Tibial artery (tissue), 4 donors: ENCODE results near the gene ABTB2.

Experiments
- DNase-seq, 2 donors: peaks; one replicate each; pipeline ENCODE4 v3.0.0-alpha.2; 2019
- H3K27ac ChIP-seq, 2 donors: fragments of 200-600 bp; sonication (generic) in 1 of 2; 1 replicate in 1 of 2; 2 replicates in 1 of 2; pipeline ENCODE4 v1.5.1; 2018 to 2019; ENCODE audit warnings: mild to moderate bottlenecking in 1 of 2
- H3K27me3 ChIP-seq, 2 donors: fragments of 200-600 bp; sonication (generic) in 1 of 2; one replicate each; pipeline versions ENCODE4 v1.5.1 to v1.6.0; 2016 to 2019
- H3K36me3 ChIP-seq, 3 donors: fragments of 200-600 bp; sonication (generic) in 2 of 3; one replicate each; pipeline ENCODE4 v1.5.1; 2016 to 2019; ENCODE audit warnings: mild to moderate bottlenecking in 2 of 3
- H3K4me1 ChIP-seq, 4 donors: fragments of 200-600 bp; sonication (generic) in 2 of 4; 1 replicate in 3 of 4; 2 replicates in 1 of 4; pipeline ENCODE4 v1.5.1; 2016 to 2019
- H3K4me3 ChIP-seq, 2 donors: fragments of 200-600 bp; sonication (generic) in 1 of 2; 1 replicate in 1 of 2; 2 replicates in 1 of 2; pipeline ENCODE4 v1.5.1; 2018 to 2019; ENCODE audit warnings: mild to moderate bottlenecking in 2 of 2
- H3K9me3 ChIP-seq, 3 donors: fragments of 200-600 bp; sonication (generic) in 1 of 3; one replicate each; pipeline ENCODE4 v1.5.1; 2016 to 2019
- intact Hi-C: fragments of 100-400 bp; cut with DNase I; formaldehyde crosslinking; loops from one replicate; pipeline ENCODE4 v1.15.0; 2023; ENCODE audit warnings: low total_unique reads
- TF ChIP-seq, protein P1 (sequence below), 2 experiments: fragments of 200-600 bp in 1 of 2; fragments of 450-650 bp in 1 of 2; IDR thresholded peaks; one replicate each; pipeline ENCODE4 v1.5.1; 2017 to 2019; ENCODE audit warnings: antibody characterized with exemption in 2 of 2, mild to moderate bottlenecking in 1 of 2, moderate library complexity in 1 of 2

The ABTB2 gene

DNA sequence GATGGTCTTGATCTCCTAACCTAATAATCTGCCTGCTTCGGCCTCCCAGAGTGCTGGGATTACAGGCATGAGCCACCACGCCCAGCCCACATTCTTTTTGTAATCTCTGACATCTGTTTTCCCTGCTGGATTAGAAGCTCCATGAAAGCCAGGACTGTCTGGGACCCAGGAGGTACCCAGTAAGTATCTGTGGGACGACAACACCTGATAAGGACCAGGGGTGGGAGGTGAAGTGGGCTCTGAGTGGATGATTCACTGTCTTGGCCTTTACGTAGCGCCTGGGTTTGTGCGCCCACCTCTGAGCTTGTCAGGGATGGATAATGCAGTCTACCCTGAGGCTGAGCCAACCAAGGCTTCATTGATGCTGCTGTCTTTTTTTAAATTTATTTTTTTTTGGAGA is 118.8 kb downstream of the ABTB2 start:
- no peaks in the 10 kb centered on the region for H3K36me3 ChIP-seq
- no peak overlapping the region for H3K27ac ChIP-seq
- no peak for DNase-seq
- intact Hi-C loops, result no loop called here
- no peaks in the 10 kb centered on the region for H3K9me3 ChIP-seq
- H3K4me3 ChIP-seq, result no peak overlapping the region
- H3K4me1 ChIP-seq, result peaks cover 0 to 17% (median 10%) of the 10 kb centered on the region in 4 donors
- no peaks in the 10 kb centered on the region for H3K27me3 ChIP-seq
- TF ChIP-seq, protein P1, sequence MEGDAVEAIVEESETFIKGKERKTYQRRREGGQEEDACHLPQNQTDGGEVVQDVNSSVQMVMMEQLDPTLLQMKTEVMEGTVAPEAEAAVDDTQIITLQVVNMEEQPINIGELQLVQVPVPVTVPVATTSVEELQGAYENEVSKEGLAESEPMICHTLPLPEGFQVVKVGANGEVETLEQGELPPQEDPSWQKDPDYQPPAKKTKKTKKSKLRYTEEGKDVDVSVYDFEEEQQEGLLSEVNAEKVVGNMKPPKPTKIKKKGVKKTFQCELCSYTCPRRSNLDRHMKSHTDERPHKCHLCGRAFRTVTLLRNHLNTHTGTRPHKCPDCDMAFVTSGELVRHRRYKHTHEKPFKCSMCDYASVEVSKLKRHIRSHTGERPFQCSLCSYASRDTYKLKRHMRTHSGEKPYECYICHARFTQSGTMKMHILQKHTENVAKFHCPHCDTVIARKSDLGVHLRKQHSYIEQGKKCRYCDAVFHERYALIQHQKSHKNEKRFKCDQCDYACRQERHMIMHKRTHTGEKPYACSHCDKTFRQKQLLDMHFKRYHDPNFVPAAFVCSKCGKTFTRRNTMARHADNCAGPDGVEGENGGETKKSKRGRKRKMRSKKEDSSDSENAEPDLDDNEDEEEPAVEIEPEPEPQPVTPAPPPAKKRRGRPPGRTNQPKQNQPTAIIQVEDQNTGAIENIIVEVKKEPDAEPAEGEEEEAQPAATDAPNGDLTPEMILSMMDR (IDR thresholded peaks at IDR 0.05), result no peak

GRCh38 chr11:34238533-34238932 is 119.3 kb downstream of the ABTB2 start:
- H3K9me3 ChIP-seq, result no peaks in the 10 kb centered on the region
- DNase-seq, result no peak
- peaks cover 0 to 15% (median 7%) of the 10 kb centered on the region in 4 donors for H3K4me1 ChIP-seq
- intact Hi-C loops, result no loop called here
- no peaks in the 10 kb centered on the region for H3K27me3 ChIP-seq
- no peak overlapping the region for H3K27ac ChIP-seq
- no peaks in the 10 kb centered on the region for H3K36me3 ChIP-seq
- TF ChIP-seq, protein P1 (IDR thresholded peaks at IDR 0.05), result no peak
- H3K4me3 ChIP-seq, result no peak overlapping the region

GRCh38 chr11:34236572-34236971 is 121.2 kb downstream of the ABTB2 start:
- Histone ChIP-seq H3K4me3 (no peak overlapping the region), H3K9me3 (no peaks in the 10 kb centered on the region), H3K4me1 (peaks cover 0 to 8% (median 5%) of the 10 kb centered on the region in 4 donors), H3K36me3 (no peaks in the 10 kb centered on the region), H3K27me3 (no peaks in the 10 kb centered on the region), H3K27ac (no peak overlapping the region)
- no peak for DNase-seq
- TF ChIP-seq, protein P1 (IDR thresholded peaks at IDR 0.05), result no peak
- intact Hi-C loops, result no loop called here

GRCh38 chr11:34235591-34236071 is 122.2 kb downstream of the ABTB2 start:
- intact Hi-C loops, result no loop called here
- TF ChIP-seq, protein P1 (IDR thresholded peaks at IDR 0.05), result no peak

DNA sequence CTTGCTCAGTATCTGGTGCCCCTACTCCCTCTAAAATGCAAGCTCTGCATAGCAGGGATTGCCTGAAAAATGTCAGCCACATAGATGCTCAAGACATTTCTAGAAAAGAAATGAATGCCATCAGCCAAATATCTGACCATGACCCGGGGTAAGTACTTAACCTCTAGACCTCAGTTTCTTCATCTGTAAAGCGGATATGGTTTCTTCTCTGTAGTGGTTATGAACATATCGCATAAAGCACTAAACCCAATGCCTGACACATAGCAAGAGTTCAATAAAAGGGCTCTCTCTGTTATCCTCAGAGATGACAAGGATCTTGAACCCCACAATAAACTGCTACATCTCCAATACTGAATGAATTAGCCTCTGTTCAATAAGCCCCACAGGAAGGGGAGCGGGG is 122.6 kb downstream of the ABTB2 start:
- H3K27ac ChIP-seq, result no peak overlapping the region
- no peaks in the 10 kb centered on the region for H3K27me3 ChIP-seq
- intact Hi-C loops, result no loop called here
- H3K9me3 ChIP-seq, result no peaks in the 10 kb centered on the region
- peaks cover 0 to 8% (median 5%) of the 10 kb centered on the region in 4 donors for H3K4me1 ChIP-seq
- TF ChIP-seq, protein P1 (IDR thresholded peaks at IDR 0.05), result no peak
- H3K36me3 ChIP-seq, result no peaks in the 10 kb centered on the region
- no peak for DNase-seq
- no peak overlapping the region for H3K4me3 ChIP-seq

More at GRCh38 chr11:34235591-34236071, 122.2 kb downstream of the ABTB2 start:
- H3K9me3 ChIP-seq, result no peaks in the 10 kb centered on the region
- H3K4me1 ChIP-seq, result peaks cover 0 to 8% (median 5%) of the 10 kb centered on the region in 4 donors
- H3K36me3 ChIP-seq, result no peaks in the 10 kb centered on the region
- H3K27ac ChIP-seq, result no peak overlapping the region
- no peak for DNase-seq
- H3K4me3 ChIP-seq, result no peak overlapping the region
- H3K27me3 ChIP-seq, result no peaks in the 10 kb centered on the region
